ENCODE measurements around the gene ALG2.

ALG2 gene

DNA sequence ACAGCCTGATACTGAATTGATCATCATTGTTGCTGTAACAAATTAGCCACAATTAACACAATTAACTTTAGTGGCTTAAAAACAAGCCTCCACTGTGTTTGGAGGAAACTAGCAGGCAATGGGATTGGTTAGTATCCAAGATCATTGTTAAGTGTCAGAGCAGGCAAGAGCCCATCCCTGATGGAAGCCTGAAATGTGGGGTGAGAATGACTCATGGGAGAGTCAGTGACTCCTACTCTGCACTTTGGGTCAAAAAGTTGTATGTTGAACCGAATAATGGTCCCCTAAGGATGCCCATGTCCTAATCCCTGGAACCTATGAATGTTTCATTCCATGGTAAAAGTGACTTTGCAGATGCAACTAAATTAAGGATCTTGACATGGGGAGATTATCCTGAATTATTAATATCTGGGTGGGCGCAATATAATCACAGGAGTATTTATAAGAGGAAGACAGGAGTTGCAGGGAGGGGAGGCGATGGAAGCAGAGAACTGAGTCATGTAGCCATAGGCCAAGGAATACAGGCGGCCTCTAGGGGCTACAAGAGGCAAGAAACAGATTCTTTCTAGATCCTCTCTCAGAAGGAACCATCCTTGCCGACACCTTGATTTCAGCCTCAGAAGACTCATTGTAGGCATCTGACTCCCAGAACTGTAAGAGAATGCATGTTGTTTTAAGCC lies 28.8 kb downstream of the ALG2 start:
- DNase-seq (ENCODE audit: low read depth in 3 of 3): no peak

DNA sequence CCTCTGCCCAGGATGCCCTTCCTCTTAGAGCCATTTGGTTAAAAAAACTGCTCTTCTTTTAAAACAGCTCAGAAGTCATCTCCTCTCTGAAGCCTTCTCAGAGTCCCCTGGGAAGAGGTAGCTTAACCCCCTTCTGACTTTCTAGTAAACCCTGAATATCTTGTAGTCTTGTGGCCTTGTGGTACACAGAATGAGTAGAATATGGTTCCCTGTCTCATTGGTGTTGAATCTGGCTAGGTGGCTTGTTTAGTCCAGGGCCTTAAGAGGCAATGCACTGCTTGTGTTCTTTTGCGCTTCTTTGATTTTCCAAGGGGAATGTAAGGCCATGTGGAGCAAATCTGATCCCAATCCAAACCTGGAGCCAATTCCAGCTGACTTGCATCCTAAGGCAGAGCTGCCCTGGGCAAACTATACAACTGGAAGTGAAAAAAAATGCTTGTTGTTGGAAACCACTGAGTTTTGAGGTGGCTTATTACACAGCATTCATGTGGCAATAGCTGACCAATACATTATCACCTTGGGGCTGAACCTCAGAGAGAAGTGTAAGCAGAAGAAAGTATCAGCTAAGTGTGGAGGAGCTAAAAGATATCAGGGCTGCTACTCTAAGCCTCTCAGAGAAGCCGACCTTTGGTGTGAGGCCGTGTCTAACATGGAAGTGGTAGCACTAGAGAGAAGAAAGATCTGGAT lies 31.0 kb downstream of the ALG2 start:
- DNase-seq (ENCODE audit: low read depth in 3 of 3): no peak

DNA sequence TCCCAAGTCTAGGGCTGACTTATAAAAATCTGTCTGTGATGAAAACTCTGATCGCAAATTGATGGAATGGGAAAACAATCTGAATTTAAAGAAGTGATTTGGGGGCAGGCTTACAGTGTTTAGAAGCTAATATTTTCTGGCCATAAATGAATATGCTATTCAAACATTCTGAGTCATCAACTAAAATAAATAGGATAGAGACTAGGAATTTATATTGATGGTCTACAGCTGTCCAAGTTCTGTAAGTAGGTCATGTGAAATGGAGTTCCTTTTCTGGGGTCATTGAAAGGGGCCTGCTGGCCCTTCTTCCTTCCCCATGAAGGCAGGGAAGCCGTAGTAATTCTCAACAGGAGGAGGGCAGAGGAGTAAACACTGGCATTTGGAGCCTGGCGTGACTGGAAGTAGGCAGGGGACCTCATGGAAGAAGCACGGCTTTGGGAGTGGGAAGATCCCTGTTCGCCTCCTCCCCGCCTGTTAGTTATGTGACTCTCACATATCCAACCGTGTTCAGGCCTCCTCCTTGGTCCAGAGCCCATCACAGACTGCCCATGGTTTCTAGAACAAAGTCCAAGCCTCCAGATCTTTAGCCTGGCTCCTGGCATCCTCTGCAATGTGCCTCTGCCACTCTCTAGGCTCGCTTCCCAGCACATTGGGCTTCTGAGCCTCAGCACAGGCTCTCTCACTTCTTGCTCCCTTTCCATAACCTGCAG lies 31.7 kb downstream of the ALG2 start:
- no peak for DNase-seq (ENCODE audit: low read depth in 3 of 3)

DNA sequence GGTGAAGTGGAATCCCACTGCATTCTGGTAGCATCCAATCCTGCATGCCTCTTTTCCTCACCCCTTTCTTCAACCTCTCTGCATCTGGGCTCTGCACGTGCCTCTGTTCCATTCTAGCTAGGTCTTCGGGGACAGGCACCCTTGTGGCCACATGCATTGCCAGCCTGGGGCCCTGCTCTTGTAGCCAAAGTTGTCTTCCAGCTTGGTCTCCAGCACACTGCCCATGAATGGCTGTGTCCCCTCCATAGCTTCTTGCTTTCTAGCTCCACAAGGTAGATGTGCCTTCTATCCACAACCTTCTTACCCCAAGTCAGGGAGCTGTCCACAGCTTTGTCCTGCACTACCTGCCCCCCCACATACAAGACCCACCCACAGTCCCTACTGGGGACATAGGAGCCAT lies 32.6 kb downstream of the ALG2 start:
- no peak for DNase-seq (ENCODE audit: low read depth in 3 of 3)

DNA sequence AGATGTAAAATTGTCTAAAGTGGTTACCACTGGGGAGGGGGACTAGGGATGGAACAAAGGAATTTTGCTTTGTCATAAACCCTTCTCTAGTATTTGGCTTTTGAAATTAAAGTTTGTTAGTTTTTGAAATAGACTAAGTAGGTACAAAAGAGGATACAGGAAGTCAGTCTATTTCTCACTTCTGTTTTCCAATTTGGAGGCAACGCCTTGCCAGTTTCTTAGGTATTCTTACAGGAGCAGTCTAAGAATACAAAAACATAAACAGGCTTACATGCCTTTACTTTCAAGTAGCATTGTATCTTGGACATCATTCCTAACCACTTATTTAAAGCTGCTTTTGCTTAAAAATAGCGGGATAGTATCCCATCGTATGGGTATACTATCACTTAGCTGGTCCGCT lies 34.4 kb downstream of the ALG2 start:
- DNase-seq (ENCODE audit: low read depth in 3 of 3): no peak

DNA sequence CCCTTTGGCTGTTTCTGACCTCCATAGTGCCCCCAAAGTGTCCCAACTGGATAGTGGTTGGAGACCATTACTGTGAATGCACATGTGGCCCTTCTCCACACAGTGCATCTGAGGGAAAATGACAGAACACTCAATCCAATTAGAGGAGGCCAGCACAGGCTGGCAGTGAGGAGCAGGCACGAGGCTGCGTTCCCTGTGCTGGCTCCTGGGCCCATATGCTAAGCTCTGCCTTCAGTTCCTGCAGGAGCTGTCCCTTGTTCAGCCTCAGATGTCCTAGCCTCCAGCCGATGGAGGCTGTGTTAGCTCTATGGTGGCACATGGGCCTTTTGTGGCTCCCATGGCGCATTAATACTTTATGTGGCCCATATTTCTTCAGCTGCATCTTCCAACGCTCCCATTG lies 35.8 kb downstream of the ALG2 start:
- DNase-seq (ENCODE audit: low read depth in 3 of 3): no peak

DNA sequence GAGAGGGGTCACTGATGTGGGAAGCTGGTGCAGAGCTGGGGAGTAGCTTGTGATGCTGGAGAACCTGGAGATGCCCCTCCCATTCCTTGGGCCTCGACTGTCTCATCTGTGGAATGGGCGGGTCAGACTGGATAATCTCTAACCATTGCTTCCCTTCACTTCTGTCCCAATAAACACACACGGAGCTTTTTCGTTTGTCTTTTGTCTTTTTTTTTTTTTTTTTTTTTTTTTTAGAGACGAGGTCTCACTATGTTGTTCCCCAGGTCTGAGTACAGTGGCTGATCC lies 36.5 kb downstream of the ALG2 start:
- DNase-seq (ENCODE audit: low read depth in 3 of 3): no peak

DNA sequence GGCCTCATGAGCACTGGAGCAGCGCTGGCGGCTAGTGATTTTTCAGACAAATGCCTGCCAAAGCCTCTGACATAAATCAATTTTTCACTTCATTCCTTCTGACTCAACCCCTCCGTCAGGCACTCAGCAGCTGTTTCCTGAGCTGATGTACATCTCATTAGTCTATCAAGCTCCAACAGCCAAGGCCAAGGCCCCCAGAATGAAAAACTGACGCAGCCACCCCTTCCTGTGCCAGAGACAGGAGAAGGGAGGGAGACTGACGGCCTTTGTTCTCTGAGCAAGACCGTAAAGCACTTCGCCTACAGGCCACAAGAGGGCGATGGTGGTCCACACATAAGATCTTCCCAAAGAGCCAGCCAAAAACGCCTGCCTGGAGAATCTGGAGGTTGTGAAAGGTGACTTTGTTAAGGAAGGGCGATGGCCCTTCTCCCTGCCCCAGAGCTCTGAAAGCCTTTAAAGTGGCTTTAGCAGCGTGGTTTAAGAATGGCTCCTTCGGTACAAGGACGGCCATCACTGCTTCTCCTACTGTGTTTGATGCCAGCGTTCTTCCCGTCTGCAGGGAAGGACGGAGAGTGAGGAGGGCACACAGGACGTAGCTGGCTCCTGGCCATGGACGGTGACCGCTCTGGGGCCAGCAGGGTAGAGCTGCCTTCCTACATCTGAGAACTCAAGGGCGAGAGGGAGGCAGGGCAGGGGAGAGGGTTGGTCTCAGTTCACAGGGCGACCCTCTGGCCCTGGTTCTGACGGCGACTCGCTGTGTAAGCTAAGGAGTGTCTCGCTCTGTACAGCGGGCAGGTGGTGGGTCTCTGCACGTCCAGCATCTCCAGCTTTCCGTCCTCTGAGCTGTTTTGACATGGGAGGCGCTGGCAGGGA lies 37.0 kb downstream of the ALG2 start:
- DNase-seq (ENCODE audit: low read depth in 3 of 3): peak; percentile 53 to 57 (median 53)

DNA sequence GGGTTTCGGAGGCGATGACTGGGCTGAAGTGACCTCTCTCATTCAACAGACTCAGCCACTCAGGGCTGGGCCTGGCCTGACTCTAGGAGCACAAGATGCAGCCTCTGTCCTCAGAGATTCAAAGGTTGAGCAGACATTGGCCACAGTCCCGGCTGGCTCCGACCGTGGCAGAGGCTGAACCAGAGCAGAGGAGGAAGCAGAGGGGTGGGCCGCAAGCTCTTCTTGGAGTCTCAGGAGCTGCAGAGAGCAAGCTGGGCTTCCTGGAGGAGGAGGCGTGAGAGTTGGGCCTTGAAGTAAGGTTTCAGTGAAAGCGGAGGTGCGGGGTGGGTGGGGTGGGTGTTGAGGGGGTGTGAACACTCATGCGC lies 37.6 kb downstream of the ALG2 start:
- no peak for DNase-seq (ENCODE audit: low read depth in 3 of 3)

DNA sequence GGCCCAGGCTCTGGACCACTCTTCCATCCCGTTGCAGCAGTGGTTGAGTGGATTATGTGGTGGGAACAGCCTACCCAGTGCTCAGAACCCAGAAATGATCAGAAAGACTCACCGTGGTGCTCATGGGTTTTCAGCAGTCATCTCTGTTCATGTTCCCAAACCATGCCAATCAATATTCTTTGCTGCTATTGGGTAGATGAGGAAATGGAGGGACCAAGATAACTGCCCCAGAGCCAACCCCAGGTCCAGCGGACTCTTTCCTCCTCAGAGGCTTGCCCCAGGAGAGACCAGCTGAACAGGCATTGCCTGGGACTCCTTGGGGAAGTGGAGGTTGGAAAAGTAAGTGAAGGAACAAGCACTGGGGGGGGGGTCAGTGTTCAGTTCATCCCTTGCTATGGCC lies 38.1 kb downstream of the ALG2 start:
- DNase-seq (ENCODE audit: low read depth in 3 of 3): no peak

DNA sequence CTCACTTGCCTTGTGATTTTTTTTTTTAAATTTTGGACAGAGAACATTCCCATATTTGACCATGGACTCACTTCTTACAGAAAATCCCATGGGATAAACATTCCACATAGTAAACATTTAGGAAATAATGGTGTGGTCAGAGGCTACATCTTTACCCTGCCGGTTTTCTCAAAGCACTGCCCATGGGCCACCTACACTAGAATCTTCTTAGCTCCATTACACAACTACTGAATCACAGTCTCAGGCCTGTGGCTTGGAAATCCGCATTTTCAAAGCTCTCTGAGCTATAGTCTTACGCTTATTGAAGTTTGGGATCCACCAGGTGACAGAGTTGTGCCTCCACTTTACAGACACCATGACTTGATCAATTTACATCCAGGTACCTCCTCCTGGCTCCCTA lies 39.4 kb downstream of the ALG2 start:
- DNase-seq (ENCODE audit: low read depth in 3 of 3): no peak

DNA sequence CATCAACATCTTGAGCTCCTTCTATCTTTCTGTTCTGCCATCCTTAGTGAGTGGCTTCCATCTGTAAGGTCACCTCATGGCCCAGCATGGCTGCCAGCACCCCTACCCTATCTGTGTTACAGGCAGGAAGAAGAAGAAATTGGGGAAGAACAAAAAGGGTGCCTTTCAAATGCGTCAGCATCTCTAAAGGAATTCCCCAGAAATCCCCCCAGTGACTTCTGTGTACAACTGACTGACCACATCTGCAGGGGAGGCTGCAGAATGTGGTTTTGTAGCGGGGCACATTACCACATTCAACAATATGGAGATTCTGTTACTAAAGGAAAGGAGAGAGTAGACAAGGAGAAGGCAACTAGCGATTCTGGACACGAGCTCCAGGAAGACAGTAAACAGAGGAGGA lies 40.1 kb downstream of the ALG2 start:
- DNase-seq (ENCODE audit: low read depth in 3 of 3): no peak

DNA sequence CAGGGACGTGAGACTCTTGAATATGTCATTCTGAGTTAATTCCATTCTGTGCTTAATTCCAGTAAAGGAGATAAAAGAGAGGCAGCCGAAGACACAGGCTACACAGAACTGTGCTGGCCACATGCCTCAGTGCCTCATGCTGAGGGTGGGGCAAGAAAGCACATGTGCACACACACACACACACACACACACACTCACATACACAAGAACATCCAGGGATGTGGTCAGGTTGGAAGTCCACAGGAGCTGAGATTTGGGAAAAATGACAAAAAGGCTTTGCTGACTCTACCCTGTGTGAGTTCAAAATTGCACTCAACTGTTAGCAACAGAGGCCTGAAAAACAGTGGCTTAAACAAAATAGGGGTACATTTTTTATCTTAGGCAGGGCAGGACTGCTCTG lies 40.5 kb downstream of the ALG2 start:
- no peak for DNase-seq (ENCODE audit: low read depth in 3 of 3)

DNA sequence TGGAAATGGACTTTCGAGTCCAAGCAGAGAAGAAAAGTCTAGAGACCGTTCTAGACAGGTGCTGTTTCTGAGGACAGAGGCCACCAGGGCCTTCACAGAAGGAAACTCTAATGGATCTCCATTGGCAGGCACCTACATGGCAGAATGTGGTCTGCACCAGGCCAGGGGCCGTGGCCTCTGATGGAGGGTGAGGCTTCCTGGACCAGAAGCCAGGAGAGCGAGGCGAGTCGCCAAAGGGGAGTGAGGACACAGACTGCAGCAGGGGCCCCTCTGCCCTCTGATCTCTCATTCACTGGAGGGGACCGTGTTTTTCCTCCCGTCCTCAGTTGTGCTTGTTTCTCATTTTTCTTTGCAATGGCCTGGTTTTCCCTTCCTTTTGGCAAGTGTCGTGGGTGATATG lies 41.1 kb downstream of the ALG2 start:
- no peak for DNase-seq (ENCODE audit: low read depth in 3 of 3)

DNA sequence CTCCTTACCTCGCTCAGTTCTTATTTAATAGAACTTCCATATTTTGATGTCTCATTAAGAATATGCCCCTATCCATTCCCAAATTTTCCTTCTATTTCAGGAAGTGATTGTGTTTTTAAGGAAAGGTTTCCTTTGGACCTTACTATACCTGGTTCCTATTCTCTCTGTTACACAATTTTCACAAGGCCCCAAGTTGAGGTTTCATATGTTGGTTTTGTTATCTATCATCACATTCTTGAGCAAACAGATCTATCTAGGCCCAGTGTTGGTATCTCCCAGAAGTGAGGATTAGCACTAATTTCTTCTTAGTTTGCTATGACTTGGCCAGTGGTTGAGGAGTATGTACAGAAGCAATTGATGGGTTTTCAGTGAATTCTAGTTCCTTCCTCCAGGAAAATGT lies 41.5 kb downstream of the ALG2 start:
- DNase-seq (ENCODE audit: low read depth in 3 of 3): no peak

DNA sequence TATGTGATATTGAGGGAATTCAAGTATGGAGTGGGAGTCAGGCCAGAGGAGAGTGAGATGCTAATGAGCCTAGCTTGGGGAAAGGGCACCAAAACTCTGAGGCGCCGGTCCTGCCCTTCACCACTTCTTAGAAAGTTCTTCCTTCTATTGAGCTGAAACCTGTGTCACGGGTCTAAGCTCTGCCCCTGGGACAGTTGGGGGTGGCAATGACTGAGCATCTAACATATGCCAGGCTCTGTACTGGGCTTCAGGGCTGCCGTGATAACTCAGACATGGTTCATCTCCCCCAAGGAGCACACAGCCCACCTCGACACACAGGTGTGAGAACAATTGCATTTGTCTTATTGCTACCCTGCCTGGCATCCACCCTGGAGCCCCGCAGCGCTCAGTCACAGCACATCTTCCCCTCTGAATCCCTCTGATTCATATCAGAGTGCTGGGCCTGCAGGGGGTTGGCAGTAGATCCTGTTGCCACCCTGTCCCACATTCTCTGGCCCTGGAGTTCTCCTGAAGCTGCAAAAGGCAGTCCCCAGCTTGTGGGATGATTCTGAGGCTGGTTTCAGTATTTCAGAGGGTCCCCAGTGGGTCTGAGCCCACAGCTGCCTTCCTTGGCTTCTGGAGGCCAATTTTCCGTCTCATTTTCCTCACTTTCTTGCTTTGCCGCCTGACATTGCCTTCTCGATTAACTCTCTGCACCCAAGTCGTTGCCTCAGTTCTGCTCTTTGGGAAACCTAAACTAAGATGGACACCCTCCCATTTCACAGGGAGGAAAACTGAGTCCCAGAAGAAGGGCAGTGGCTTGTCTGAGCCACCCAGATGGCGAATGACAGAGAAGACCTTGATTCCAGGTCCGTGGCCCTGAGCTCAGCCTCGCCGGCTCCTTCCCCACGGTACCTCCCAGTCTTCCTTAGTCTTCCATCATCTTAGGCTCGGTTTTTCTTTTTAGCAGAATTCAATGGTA lies 42.5 kb downstream of the ALG2 start:
- DNase-seq (ENCODE audit: low read depth in 3 of 3): no peak

DNA sequence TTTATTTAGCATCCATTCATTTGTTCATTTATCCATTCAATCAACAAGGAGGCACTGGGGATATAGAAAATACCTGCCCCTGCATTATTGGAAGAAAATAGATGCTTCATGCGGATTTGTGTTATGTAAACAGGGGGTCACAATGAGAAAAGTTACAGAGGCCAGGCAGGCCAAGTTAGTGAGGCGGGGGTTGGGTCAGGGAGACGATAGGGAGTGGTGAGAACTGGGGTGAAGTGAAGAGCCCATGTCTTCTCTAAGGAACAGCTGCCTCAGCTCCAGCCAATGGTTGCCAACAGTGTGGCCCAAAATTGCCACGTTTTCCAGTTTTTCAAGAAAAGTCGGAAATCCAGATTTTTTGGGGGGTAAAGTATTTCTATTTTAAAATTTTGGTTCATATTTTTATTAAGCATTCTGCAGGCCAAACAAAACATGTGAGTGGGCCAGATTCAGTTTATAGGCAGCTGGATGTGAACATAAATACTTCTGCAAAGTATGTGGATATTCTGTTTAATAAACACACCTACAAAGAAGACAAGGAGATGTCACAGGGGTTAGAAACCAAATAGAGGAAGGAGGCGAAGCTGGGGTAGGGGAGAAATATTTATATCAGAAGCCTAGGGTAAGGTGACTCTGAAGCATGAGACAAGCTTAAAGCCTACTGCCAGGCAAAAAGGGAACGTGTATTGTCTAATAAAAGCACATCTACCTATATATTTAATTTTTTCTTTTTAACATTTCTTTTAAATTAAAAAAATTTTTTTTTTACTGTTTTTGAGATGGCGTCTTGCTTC lies 44.0 kb downstream of the ALG2 start:
- DNase-seq (ENCODE audit: low read depth in 3 of 3): no peak

DNA sequence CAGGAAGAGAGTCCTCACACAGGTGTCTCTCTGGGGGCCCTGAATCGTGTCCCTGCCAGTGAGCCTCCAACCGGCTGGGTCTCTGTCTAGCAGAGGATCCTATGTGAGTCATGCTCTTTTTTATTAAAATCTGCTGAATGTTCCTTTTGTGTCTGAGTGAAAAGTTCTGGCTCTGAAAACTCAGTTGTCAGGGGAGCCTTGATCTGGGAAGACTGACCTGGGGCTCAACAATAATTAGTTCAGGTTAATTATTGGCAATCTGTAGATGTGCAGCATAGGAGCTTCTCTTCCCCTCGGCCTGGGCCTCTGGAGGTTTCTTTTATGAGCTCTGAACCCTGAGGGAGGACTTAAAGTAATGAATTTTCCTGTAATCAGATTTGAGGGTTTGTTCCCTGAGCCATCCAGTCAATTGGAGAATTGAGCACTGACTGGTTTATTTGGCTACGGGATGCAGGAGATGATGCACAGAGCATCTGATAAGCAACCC lies 45.2 kb downstream of the ALG2 start:
- DNase-seq (ENCODE audit: low read depth in 3 of 3): no peak

DNA sequence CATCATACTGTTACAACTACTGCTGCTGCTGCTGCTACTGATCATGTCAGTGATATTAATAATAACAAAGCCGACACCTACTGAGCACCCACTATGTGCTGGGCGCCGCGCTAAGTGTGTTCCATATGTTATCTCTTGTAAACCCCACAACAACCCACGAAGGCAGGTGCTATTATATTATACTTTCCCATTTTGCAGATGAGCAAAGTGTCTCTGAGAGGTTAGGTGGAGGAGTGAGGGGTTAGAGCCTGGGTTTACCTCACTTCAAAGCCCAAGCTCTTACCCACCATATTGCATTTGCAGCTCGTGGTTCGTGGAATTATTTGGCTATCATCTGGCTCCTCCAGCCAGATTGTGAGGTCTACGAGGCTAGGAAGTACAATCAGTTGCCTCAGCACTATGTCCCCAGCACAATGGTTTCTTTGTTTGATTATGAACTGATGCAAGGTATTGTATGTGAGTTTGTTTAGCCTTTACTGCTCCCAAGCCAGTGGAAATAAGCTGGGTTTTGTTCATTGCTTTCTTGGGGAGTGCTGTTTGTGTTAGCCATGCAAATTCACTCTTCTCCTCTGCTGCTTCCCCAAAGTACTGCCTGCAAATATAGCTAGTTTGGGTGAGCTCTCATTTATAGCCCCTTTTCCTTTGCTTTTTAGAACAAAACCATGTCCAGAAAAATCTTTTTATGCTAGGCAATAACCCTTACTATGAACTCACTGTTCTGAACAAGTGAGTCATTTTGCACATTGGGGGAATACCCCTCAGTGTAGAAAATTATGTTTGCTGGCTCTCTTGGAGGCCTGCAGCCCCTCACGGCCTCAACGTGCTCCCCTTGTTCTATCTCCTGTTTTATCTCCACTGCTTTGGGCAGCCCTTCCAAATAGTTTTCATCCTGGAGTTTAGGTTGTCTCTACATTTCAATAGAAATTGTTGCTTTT lies 47.9 kb downstream of the ALG2 start:
- no peak for DNase-seq (ENCODE audit: low read depth in 3 of 3)
